Activated T-cell treated with anti-CD3 and anti-CD28 coated beads, Interleukin-2, amount 50 U/mL, for 1 hour (primary cell): Measurements from ENCODE around the gene XBP1.
"Not testable (repeated sequence)": the region's sequence is repeated elsewhere in the genome, so short reads cannot be mapped to it uniquely, and the experiment has no call there.

Source experiments
- DNase-seq: peaks from one replicate; pipeline ENCODE4 v3.0.0-alpha.2; 2020

XBP1 gene

GRCh38 chr22:28817919-28818859, 17.8 kb upstream of the XBP1 start:
- no peak for DNase-seq

- DNase-seq, result no peak
Observed at GRCh38 chr22:28817064-28817463, 16.7 kb upstream of the XBP1 start.

- no peak for DNase-seq
Observed at GRCh38 chr22:28815729-28816128, 15.4 kb upstream of the XBP1 start.

- no peak for DNase-seq
Observed at GRCh38 chr22:28815111-28815510, 14.7 kb upstream of the XBP1 start.

GRCh38 chr22:28813772-28814518, 13.6 kb upstream of the XBP1 start:
- DNase-seq, result no peak

- no peak for DNase-seq
Observed at GRCh38 chr22:28812516-28812915, 12.1 kb upstream of the XBP1 start.

GRCh38 chr22:28810821-28811491, 10.6 kb upstream of the XBP1 start:
- DNase-seq, result no peak

GRCh38 chr22:28808716-28809355, 8.5 kb upstream of the XBP1 start:
- DNase-seq, result no peak

- DNase-seq, result not testable (repeated sequence)
Observed at GRCh38 chr22:28805426-28805825, 5.1 kb upstream of the XBP1 start.

- no peak for DNase-seq
Observed at GRCh38 chr22:28802595-28803123, 2.3 kb upstream of the XBP1 start.

- DNase-seq, result no peak
Observed at GRCh38 chr22:28801845-28802594, 1.7 kb upstream of the XBP1 start.

GRCh38 chr22:28799606-28800307, 612 bp downstream of the XBP1 start:
- no peak for DNase-seq

- no peak for DNase-seq
Observed at GRCh38 chr22:28798810-28799605, 1.4 kb downstream of the XBP1 start.

GRCh38 chr22:28795932-28796856, 4.2 kb downstream of the XBP1 start:
- no peak for DNase-seq

- no peak for DNase-seq
Observed at GRCh38 chr22:28795071-28795693, 5.2 kb downstream of the XBP1 start.

GRCh38 chr22:28793976-28794584, 6.3 kb downstream of the XBP1 start:
- no peak for DNase-seq

- no peak for DNase-seq
Observed at GRCh38 chr22:28792491-28793383, 7.6 kb downstream of the XBP1 start.
